NCI-H1092 (cell line): ENCODE data around the gene UHRF2.
"Not testable (repeated sequence)": the region's sequence is repeated elsewhere in the genome, so short reads cannot be mapped to it uniquely, and the experiment has no call there.

Source experiments
- DNase-seq: peaks from one replicate; lab custom pipeline; 2025; lab: John Stamatoyannopoulos, UW

UHRF2 gene

GRCh38 chr9:6412487-6413364 lies at the start of gene UHRF2:
UHRF2 (plus strand) TSS chr9:6413199; CDS start chr9:6413491, 292 bp downstream.
- peak; percentile 98 for DNase-seq

- DNase-seq: no peak
Observed at GRCh38 chr9:6367128-6367890, 45.7 kb upstream of the UHRF2 start.

- DNase-seq: no peak
Observed at GRCh38 chr9:6368831-6369230, 44.2 kb upstream of the UHRF2 start.

GRCh38 chr9:6381477-6382012 lies 31.5 kb upstream of the UHRF2 start:
- DNase-seq: not testable (repeated sequence)

GRCh38 chr9:6382681-6383080 lies 30.3 kb upstream of the UHRF2 start:
- no peak for DNase-seq

- no peak for DNase-seq
Observed at GRCh38 chr9:6383551-6384225, 29.3 kb upstream of the UHRF2 start.

GRCh38 chr9:6384732-6385131 lies 28.3 kb upstream of the UHRF2 start:
- no peak for DNase-seq

- no peak for DNase-seq
Observed at GRCh38 chr9:6399071-6399470, 13.9 kb upstream of the UHRF2 start.

- DNase-seq: no peak
Observed at GRCh38 chr9:6405371-6405770, 7.6 kb upstream of the UHRF2 start.

GRCh38 chr9:6407778-6408177 lies 5.2 kb upstream of the UHRF2 start:
- no peak for DNase-seq

GRCh38 chr9:6408320-6408719 lies 4.7 kb upstream of the UHRF2 start:
- no peak for DNase-seq

GRCh38 chr9:6409811-6410210 lies 3.2 kb upstream of the UHRF2 start:
- DNase-seq: no peak

- no peak for DNase-seq
Observed at GRCh38 chr9:6410633-6411032, 2.4 kb upstream of the UHRF2 start.

GRCh38 chr9:6413365-6414246 lies 607 bp downstream of the UHRF2 start:
- DNase-seq: no peak

- no peak for DNase-seq
Observed at GRCh38 chr9:6414247-6414641, 1.2 kb downstream of the UHRF2 start.

- DNase-seq: no peak
Observed at GRCh38 chr9:6415266-6415665, 2.3 kb downstream of the UHRF2 start.

- DNase-seq: no peak
Observed at GRCh38 chr9:6417186-6417585, 4.2 kb downstream of the UHRF2 start.

GRCh38 chr9:6418764-6419163 lies 5.8 kb downstream of the UHRF2 start:
- no peak for DNase-seq

GRCh38 chr9:6424940-6425339 lies 11.9 kb downstream of the UHRF2 start:
- DNase-seq: no peak

GRCh38 chr9:6426117-6426516 lies 13.1 kb downstream of the UHRF2 start:
- DNase-seq: no peak
